ENCODE data around the gene DZIP1L. TPM values are rescaled to one million over a fixed set of nuclear protein-coding genes. Genes with fewer than 3 reads are reported as not detected.

Gene DZIP1L
- total RNA-seq, 1 experiment from 2014 or later, result 3.8 TPM

- DNase-seq, result peak; percentile 10
- Histone ChIP-seq H4K20me1 (ENCODE audit: low read length) (no peaks in the 10 kb centered on the region), H3K9me2 (replicated peaks; ENCODE audit: low read length) (no peaks in the 10 kb centered on the region), H3K9ac (ENCODE audit: low read length) (peak overlapping the region; percentile 63), H3K27ac (ENCODE audit: low read length) (peak overlapping the region; percentile 100), H3K4me2 (ENCODE audit: low read length) (peak overlapping the region; percentile 32), H3K79me2 (ENCODE audit: low read length) (no peaks in the 10 kb centered on the region), H3F3A (ENCODE audit: low read length, unreplicated experiment) (peaks cover 5% of the 10 kb centered on the region), H3K27me3 (ENCODE audit: low read length) (no peaks in the 10 kb centered on the region), H3K4me1 (ENCODE audit: insufficient read depth, low read length) (peaks cover 52% of the 10 kb centered on the region), H3K36me3 (ENCODE audit: low read depth, low read length) (no peaks in the 10 kb centered on the region), H3K9me3 (ENCODE audit: low read length) (no peaks in the 10 kb centered on the region), H3K4me3 (ENCODE audit: low read length) (no peak overlapping the region), H2AFZ (ENCODE audit: low read length) (no peak overlapping the region)
- ATAC-seq, result no peak
- BruUV-seq (replicated peaks), result no TSS peak
- no peak for TF ChIP-seq EZH2 (IDR thresholded peaks at IDR 0.05; ENCODE audit: low read length, unreplicated experiment)
- TF ChIP-seq CTCF (conservative IDR thresholded peaks at IDR 0.05; ENCODE audit: low read depth, low read length), result no peak
- TF ChIP-seq EZH2phosphoT487 (IDR thresholded peaks at IDR 0.05; ENCODE audit: borderline replicate concordance, low read length), result no peak
- ChIA-PET POLR2A (ENCODE audit: unreplicated experiment) (no interaction called here), CTCF (interaction anchor here (0.9 kb wide), 1 partner anchor 37 kb away, joined by 3 read pairs; no protein-coding TSS in a partner anchor)
- intact Hi-C loops (cut with micrococcal nuclease), result no loop called here
Measured at GRCh38 chr3:138082992-138083386, 32.4 kb downstream of the DZIP1L start.

GRCh38 chr3:138082085-138082991 is 33.1 kb downstream of the DZIP1L start:
- Histone ChIP-seq H2AFZ (ENCODE audit: low read length) (peak overlapping the region; percentile 9; the same call in 1 of the 2 replicates), H3F3A (ENCODE audit: low read length, unreplicated experiment) (peaks cover 5% of the 10 kb centered on the region), H3K79me2 (ENCODE audit: low read length) (no peaks in the 10 kb centered on the region), H4K20me1 (ENCODE audit: low read length) (no peaks in the 10 kb centered on the region), H3K9me2 (replicated peaks; ENCODE audit: low read length) (no peaks in the 10 kb centered on the region), H3K36me3 (ENCODE audit: low read depth, low read length) (no peaks in the 10 kb centered on the region), H3K9me3 (ENCODE audit: low read length) (no peaks in the 10 kb centered on the region), H3K4me2 (ENCODE audit: low read length) (peak overlapping the region; percentile 84), H3K27ac (ENCODE audit: low read length) (peak overlapping the region; percentile 100), H3K27me3 (ENCODE audit: low read length) (no peaks in the 10 kb centered on the region), H3K4me1 (ENCODE audit: insufficient read depth, low read length) (peaks cover 59% of the 10 kb centered on the region), H3K9ac (ENCODE audit: low read length) (peak overlapping the region; percentile 87), H3K4me3 (ENCODE audit: low read length) (peak overlapping the region; percentile 52)
- ChIA-PET CTCF (interaction anchor here (0.9 kb wide), 1 partner anchor 37 kb away, joined by 3 read pairs; no protein-coding TSS in a partner anchor), POLR2A (ENCODE audit: unreplicated experiment) (interaction anchor here (0.6 kb wide), 2 partner anchors 187 to 1124 kb away, joined by 4 to 5 read pairs; no protein-coding TSS in a partner anchor)
- BruUV-seq (replicated peaks), result no TSS peak
- DNase-seq, result peak; percentile 86
- peak; percentile 75 for ATAC-seq
- intact Hi-C loops (cut with micrococcal nuclease), result no loop called here
- TF ChIP-seq CTCF (conservative IDR thresholded peaks at IDR 0.05; ENCODE audit: low read depth, low read length), result no peak
- TF ChIP-seq EZH2phosphoT487 (IDR thresholded peaks at IDR 0.05; ENCODE audit: borderline replicate concordance, low read length), result no peak
- no peak for TF ChIP-seq EZH2 (IDR thresholded peaks at IDR 0.05; ENCODE audit: low read length, unreplicated experiment)

Data from PC-3 (cell line).